Fibroblast of the aortic adventitia (primary cell): ENCODE results near the gene GLOD5. TPM values are rescaled to one million over a fixed set of nuclear protein-coding genes. Genes with fewer than 3 reads are reported as not detected.

Experiments used
- DNase-seq: peaks from one replicate; pipeline ENCODE4 v3.0.0-alpha.2; 2010; ENCODE audit warnings: low read depth
- H3K4me3 ChIP-seq: 2 replicates; pipeline ENCODE4 v1.5.1; 2011; ENCODE audit warnings: low read depth, mild to moderate bottlenecking, control low read depth, low read length, moderate library complexity
- CTCF ChIP-seq: IDR thresholded peaks from 2 replicates; pipeline ENCODE4 v1.5.1; 2011; ENCODE audit warnings: mild to moderate bottlenecking, low read length, control low read depth, inconsistent platforms; ENCODE audit not compliant: insufficient read depth
- total RNA-seq: library from RNA; depleted of rRNA; stranded (reverse); fragments of >200 nt; gene quantifications from 2 replicates; pipeline ENCODE4 v1.2.3, GENCODE V29; 2012; ENCODE audit warnings: low replicate concordance

Gene GLOD5
- total RNA-seq, result not detected in 2 replicates

- peak; percentile 13 for TF ChIP-seq CTCF
- H3K4me3 ChIP-seq, result no peak within 1 kb of the TSS
- no peak for DNase-seq
Observed at GRCh38 chrX:48761674-48762471, at the start of gene GLOD5. Gene GLOD5, plus strand, starts transcription at chrX:48761747. Its CDS starts 44 bp downstream, at chrX:48761791.

- no peak overlapping the region for H3K4me3 ChIP-seq
- no peak for TF ChIP-seq CTCF
- DNase-seq, result no peak
Observed at GRCh38 chrX:48711929-48712505, 49.5 kb upstream of the GLOD5 start.

GRCh38 chrX:48713847-48714246 lies 47.7 kb upstream of the GLOD5 start:
- H3K4me3 ChIP-seq, result no peak overlapping the region
- no peak for DNase-seq
- no peak for TF ChIP-seq CTCF

GRCh38 chrX:48714573-48714972 lies 47.0 kb upstream of the GLOD5 start:
- DNase-seq, result peak; percentile 37
- no peak overlapping the region for H3K4me3 ChIP-seq
- TF ChIP-seq CTCF, result no peak

GRCh38 chrX:48715072-48715471 lies 46.5 kb upstream of the GLOD5 start:
- H3K4me3 ChIP-seq, result no peak overlapping the region
- peak; percentile 56 for DNase-seq
- TF ChIP-seq CTCF, result no peak

GRCh38 chrX:48715876-48716502 lies 45.6 kb upstream of the GLOD5 start:
- H3K4me3 ChIP-seq, result no peak overlapping the region
- TF ChIP-seq CTCF, result no peak
- DNase-seq, result no peak
